Panc1 (cell line): ENCODE results near the gene DLGAP1. TPM values are rescaled to one million over a fixed set of nuclear protein-coding genes. Genes with fewer than 3 reads are reported as not detected.

Experiments used
- ATAC-seq: fragments of 200-7000 bp; cut with Tn5 transposase; 2 replicates; pipeline ENCODE4 v1.9.1; 2020; ENCODE audit warnings: mild to moderate bottlenecking, moderate library complexity
- BruUV-seq: library from RNA; stranded (reverse); fragments of 400-500 nt; replicated peaks from 2 replicates; lab custom pipeline; 2021; lab: Mats Ljungman, UMichigan
- CTCF ChIA-PET: fragments of 300-600 bp; sonication (Branson Sonifier 250); formaldehyde crosslinking; loops from one replicate; lab custom pipeline; 2022; ENCODE audit warnings: antibody characterized with exemption; lab: Charles Lee
- POLR2A ChIA-PET: fragments of 300-600 bp; sonication (Branson Sonifier 250); formaldehyde crosslinking; loops from one replicate; lab custom pipeline; 2022; ENCODE audit warnings: antibody characterized with exemption; lab: Charles Lee
- DNase-seq: peaks from one replicate; pipeline ENCODE4 v3.0.0-alpha.2; 2010; ENCODE audit warnings: low read depth, low spot score
- H3K27ac ChIP-seq: 2 replicates; pipeline ENCODE4 v1.5.1; 2011; ENCODE audit warnings: mild to moderate bottlenecking, low read length, inconsistent platforms
- H3K27me3 ChIP-seq: fragments of 200-500 bp; sonication (Bioruptor generic); 2 replicates; pipeline ENCODE4 v1.6.0; 2014; ENCODE audit warnings: low read length, inconsistent platforms; ENCODE audit not compliant: control insufficient read depth, insufficient read depth
- H3K36me3 ChIP-seq: fragments of 200-500 bp; sonication (Bioruptor generic); 2 replicates; pipeline ENCODE4 v1.5.1; 2014; ENCODE audit warnings: inconsistent platforms, mild to moderate bottlenecking, low read length, moderate library complexity; ENCODE audit not compliant: control insufficient read depth, insufficient read depth
- H3K4me1 ChIP-seq: 2 replicates; pipeline ENCODE4 v1.5.1; 2011; ENCODE audit warnings: inconsistent platforms, mild to moderate bottlenecking, low read length, moderate library complexity; ENCODE audit not compliant: control insufficient read depth, insufficient read depth
- H3K4me3 ChIP-seq, 2 experiments: 2 replicates each; pipeline ENCODE4 v1.5.1; 2011 to 2012; ENCODE audit warnings: low read depth in 2 of 2, low read length in 2 of 2, mild to moderate bottlenecking in 2 of 2, inconsistent platforms in 1 of 2, moderate library complexity in 1 of 2
- H3K9me3 ChIP-seq: fragments of 200-500 bp; sonication (Bioruptor generic); 2 replicates; pipeline ENCODE4 v1.5.1; 2014; ENCODE audit warnings: low read depth, mild to moderate bottlenecking, inconsistent platforms, low read length, moderate library complexity; ENCODE audit not compliant: control insufficient read depth, insufficient read depth
- CTCF ChIP-seq: fragments of 450-650 bp; IDR thresholded peaks from 2 replicates; pipeline ENCODE4 v1.5.1; 2017; ENCODE audit warnings: mild to moderate bottlenecking
- POLR2AphosphoS5 ChIP-seq: IDR thresholded peaks from 2 replicates; pipeline ENCODE4 v1.6.1; 2012; ENCODE audit warnings: mild to moderate bottlenecking, low read depth, low read length, moderate library complexity
- REST ChIP-seq, 2 experiments: IDR thresholded peaks; 2 replicates each; pipeline ENCODE4 v1.6.1; 2011 to 2012; ENCODE audit warnings: low read depth in 2 of 2, control low read depth in 1 of 2, low read length in 1 of 2, mild to moderate bottlenecking in 1 of 2, moderate library complexity in 1 of 2; ENCODE audit not compliant: insufficient read depth in 1 of 2
- SIN3A ChIP-seq: IDR thresholded peaks from 2 replicates; pipeline ENCODE4 v1.6.1; 2012; ENCODE audit warnings: low read depth, mild to moderate bottlenecking, low read length, moderate library complexity, borderline replicate concordance; ENCODE audit not compliant: insufficient read depth
- TCF7L2 ChIP-seq: IDR thresholded peaks from 2 replicates; pipeline ENCODE4 v1.6.1; 2011; ENCODE audit warnings: mild to moderate bottlenecking, low read depth, low read length, inconsistent platforms
- in situ Hi-C: cut with HindIII; loops from 2 replicates; pipeline ENCODE4 v1.10.0; 2016; ENCODE audit warnings: low sequenced_read_pairs, low pct_unique_long_range_greater_than_20kb
- intact Hi-C: fragments of 100-400 bp; cut with micrococcal nuclease; formaldehyde crosslinking; loops from one replicate; pipeline ENCODE4 v1.10.0; 2022; ENCODE audit not compliant: unreplicated experiment
- total RNA-seq: library from RNA; stranded (reverse); gene quantifications from one replicate; pipeline ENCODE4 v1.2.1, GENCODE V29; 2021; ENCODE audit not compliant: unreplicated experiment

DLGAP1 gene
- total RNA-seq, 1 experiment from 2014 or later = 1.8 TPM

- no peak for TF ChIP-seq POLR2AphosphoS5
- no peak for TF ChIP-seq SIN3A
- TF ChIP-seq REST (IDR thresholded peaks at IDR 0.05; ENCODE audit: insufficient read depth in 1 of 2, low read depth in 2 of 2, low read length in 1 of 2) = no peak
- TF ChIP-seq CTCF = no peak
- no peak for TF ChIP-seq TCF7L2
- intact Hi-C loops = no loop called here
- no peak for DNase-seq
- Histone ChIP-seq H3K27me3 (no peaks in the 10 kb centered on the region), H3K36me3 (no peaks in the 10 kb centered on the region), H3K4me3 (no peak overlapping the region), H3K27ac (no peak overlapping the region), H3K4me1 (no peaks in the 10 kb centered on the region), H3K9me3 (no peaks in the 10 kb centered on the region)
- POLR2A ChIA-PET = no interaction called here
- in situ Hi-C loops = no loop called here
- no TSS peak for BruUV-seq
- CTCF ChIA-PET = no interaction called here
- ATAC-seq = no peak
Measured at GRCh38 chr18:4416976-4417375, 38.1 kb downstream of the DLGAP1 start.

GRCh38 chr18:4412286-4412685, 42.8 kb downstream of the DLGAP1 start:
- POLR2A ChIA-PET = no interaction called here
- H3K9me3 ChIP-seq = no peaks in the 10 kb centered on the region
- TF ChIP-seq CTCF (no peak), REST (IDR thresholded peaks at IDR 0.05; ENCODE audit: insufficient read depth in 1 of 2, low read depth in 2 of 2, low read length in 1 of 2) (no peak), SIN3A (no peak), POLR2AphosphoS5 (no peak), TCF7L2 (no peak)
- no peaks in the 10 kb centered on the region for H3K36me3 ChIP-seq
- H3K4me3 ChIP-seq = no peak overlapping the region
- no peaks in the 10 kb centered on the region for H3K4me1 ChIP-seq
- intact Hi-C loops (no loop called here), in situ Hi-C loops (no loop called here)
- DNase-seq (no peak), ATAC-seq (no peak)
- no TSS peak for BruUV-seq
- H3K27me3 ChIP-seq = no peaks in the 10 kb centered on the region
- CTCF ChIA-PET = no interaction called here
- H3K27ac ChIP-seq = no peak overlapping the region
